HG03442 (cell line): ENCODE measurements around the gene OTULINL.

Source experiments
- ATAC-seq: cut with Tn5 transposase; IDR thresholded peaks from one replicate; pipeline ENCODE4 v1.9.1; 2021; ENCODE audit warnings: mild to moderate bottlenecking, moderate library complexity; ENCODE audit not compliant: unreplicated experiment

OTULINL gene

GRCh38 chr5:14599476-14600127, 18.0 kb downstream of the OTULINL start:
- no peak for ATAC-seq

- ATAC-seq = no peak
Observed at GRCh38 chr5:14600846-14601245, 19.3 kb downstream of the OTULINL start.

GRCh38 chr5:14603141-14603540, 21.5 kb downstream of the OTULINL start:
- ATAC-seq = no peak

- no peak for ATAC-seq
Observed at GRCh38 chr5:14607104-14607503, 25.5 kb downstream of the OTULINL start.

GRCh38 chr5:14608169-14608568, 26.6 kb downstream of the OTULINL start:
- ATAC-seq = no peak

- ATAC-seq = no peak
Observed at GRCh38 chr5:14611737-14612136, 30.1 kb downstream of the OTULINL start.

- no peak for ATAC-seq
Observed at GRCh38 chr5:14614490-14614889, 32.9 kb downstream of the OTULINL start.

GRCh38 chr5:14615365-14615764, 33.8 kb downstream of the OTULINL start:
- ATAC-seq = no peak

GRCh38 chr5:14617441-14617840, 35.8 kb downstream of the OTULINL start:
- ATAC-seq = no peak

GRCh38 chr5:14627270-14627669, 45.7 kb downstream of the OTULINL start:
- ATAC-seq = no peak

GRCh38 chr5:14628346-14628745, 46.8 kb downstream of the OTULINL start:
- ATAC-seq = no peak

GRCh38 chr5:14630671-14631070, 49.1 kb downstream of the OTULINL start:
- ATAC-seq = no peak

GRCh38 chr5:14635656-14636055, 54.1 kb downstream of the OTULINL start:
- ATAC-seq = no peak

- ATAC-seq = no peak
Observed at GRCh38 chr5:14640765-14641164, 59.2 kb downstream of the OTULINL start.

GRCh38 chr5:14644623-14645237, 63.1 kb downstream of the OTULINL start:
- ATAC-seq = no peak

GRCh38 chr5:14650052-14650451, 68.5 kb downstream of the OTULINL start:
- ATAC-seq = no peak

GRCh38 chr5:14655146-14655741, 73.7 kb downstream of the OTULINL start:
- ATAC-seq = no peak

- ATAC-seq = no peak
Observed at GRCh38 chr5:14656898-14657297, 75.3 kb downstream of the OTULINL start.

- no peak for ATAC-seq
Observed at GRCh38 chr5:14659821-14660607, 78.4 kb downstream of the OTULINL start.

- no peak for ATAC-seq
Observed at GRCh38 chr5:14660833-14661232, 79.2 kb downstream of the OTULINL start.
